Activated CD8-positive, alpha-beta memory T cell treated with anti-CD3 and anti-CD28 coated beads for 48 hours (primary cell): ENCODE measurements around the gene ZSWIM6.
A peak's percentile ranks its signal among the peaks of the same experiment; 100 is the strongest.

ENCODE experiments used
- DNase-seq, 3 experiments: peaks; one replicate each; pipeline ENCODE4 v3.0.0-alpha.2; 2020; ENCODE audit warnings: low read depth in 2 of 3, low spot score in 2 of 3

The ZSWIM6 gene

DNA sequence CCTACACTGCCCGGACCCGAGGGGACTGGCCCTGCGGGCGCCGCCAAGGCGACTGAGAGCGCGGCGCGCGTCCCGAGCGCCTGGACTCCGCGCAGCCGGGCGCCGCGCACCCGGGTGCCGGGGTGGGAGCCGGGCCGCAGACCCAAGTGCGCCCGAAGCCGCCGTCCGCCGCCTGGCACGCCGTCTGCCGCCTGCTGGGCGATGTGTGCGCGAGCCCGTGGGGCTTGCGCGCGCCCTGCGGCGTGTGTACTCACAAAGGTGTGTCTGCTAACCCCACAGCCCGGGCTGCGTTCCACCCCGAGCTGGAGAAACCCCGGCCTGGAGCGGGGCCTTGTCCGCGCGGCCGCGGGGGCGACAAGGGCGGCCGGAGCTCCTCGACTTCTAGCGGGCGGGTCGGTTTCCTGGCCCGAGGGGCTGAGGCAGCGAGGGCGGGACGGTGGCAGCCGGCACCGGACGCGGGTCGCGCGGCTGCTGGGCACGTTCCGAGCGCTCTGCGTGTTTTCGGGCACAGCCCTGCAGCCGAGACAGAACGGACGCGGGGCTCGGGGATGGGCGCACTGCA lies 1.1 kb upstream of the ZSWIM6 start:
- peak in 1 of 3 experiments; percentile 51 for DNase-seq

DNA sequence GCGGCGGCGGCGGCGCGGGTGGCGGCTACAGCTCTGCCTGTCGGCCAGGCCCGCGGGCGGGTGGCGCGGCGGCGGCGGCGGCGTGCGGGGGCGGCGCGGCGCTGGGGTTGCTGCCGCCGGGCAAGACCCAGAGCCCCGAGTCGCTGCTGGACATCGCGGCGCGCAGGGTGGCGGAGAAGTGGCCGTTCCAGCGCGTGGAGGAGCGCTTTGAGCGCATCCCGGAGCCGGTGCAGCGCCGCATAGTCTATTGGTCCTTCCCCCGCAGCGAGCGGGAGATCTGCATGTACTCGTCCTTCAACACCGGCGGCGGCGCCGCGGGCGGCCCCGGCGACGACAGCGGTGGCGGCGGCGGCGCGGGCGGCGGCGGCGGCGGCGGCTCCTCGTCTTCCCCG lies 296 bp downstream of the ZSWIM6 start:
- DNase-seq: no peak

DNA sequence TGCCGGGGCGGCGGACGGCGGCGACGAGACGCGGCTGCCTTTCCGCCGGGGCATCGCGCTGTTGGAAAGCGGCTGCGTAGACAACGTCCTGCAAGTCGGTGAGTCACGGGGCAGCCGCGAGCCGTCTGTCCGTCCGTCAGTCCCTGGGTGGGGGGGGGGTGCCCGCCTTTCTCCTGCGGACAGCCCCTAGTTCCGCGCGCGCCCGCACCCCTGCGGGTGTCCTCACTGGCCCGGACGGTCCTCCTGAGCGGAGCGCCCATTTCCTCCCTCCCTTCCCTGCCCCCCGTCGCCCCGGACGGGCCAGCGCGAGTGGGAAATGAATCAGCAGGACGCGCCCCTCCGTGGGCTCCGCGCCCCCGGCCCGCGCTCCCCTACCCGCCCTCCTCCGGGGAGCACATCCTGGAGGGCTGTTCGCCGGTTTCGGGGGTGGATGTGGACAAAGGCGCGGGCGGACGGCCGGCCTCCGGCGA lies 828 bp downstream of the ZSWIM6 start:
- peak in 1 of 3 experiments; percentile 15 for DNase-seq

DNA sequence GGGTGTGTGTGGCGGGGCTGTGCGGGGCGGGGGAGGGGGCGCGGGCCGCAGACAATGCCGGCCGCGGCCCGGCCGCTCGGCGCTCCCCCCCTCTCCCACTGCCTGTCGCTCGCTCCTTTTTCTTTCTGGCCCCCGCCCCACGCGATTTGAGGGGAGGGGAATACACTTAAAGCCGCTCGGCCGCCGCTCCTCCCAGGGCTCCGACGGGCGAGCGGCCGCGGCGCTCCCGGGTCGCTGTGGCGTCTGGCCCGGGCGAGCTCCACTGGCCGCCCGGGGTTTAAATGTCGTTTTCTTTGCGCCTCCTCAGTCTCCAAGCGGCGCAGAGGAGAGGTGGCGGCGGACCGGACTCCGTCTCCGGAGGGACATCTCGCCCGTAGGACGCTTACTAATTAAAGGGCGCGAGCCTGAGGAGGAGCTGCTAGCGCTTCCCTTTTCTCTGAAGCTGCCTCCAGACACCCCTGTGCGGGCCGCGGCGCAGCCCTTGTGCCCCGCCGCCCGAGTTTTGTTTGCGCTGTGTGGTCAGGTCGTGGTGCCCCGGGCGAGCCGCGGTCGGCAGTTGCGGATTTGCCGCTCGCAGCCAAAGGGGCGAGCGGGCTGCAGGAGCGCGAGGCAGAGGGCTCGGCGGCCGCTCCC lies 1.4 kb downstream of the ZSWIM6 start:
- peak in 1 of 3 experiments; percentile 12 for DNase-seq

DNA sequence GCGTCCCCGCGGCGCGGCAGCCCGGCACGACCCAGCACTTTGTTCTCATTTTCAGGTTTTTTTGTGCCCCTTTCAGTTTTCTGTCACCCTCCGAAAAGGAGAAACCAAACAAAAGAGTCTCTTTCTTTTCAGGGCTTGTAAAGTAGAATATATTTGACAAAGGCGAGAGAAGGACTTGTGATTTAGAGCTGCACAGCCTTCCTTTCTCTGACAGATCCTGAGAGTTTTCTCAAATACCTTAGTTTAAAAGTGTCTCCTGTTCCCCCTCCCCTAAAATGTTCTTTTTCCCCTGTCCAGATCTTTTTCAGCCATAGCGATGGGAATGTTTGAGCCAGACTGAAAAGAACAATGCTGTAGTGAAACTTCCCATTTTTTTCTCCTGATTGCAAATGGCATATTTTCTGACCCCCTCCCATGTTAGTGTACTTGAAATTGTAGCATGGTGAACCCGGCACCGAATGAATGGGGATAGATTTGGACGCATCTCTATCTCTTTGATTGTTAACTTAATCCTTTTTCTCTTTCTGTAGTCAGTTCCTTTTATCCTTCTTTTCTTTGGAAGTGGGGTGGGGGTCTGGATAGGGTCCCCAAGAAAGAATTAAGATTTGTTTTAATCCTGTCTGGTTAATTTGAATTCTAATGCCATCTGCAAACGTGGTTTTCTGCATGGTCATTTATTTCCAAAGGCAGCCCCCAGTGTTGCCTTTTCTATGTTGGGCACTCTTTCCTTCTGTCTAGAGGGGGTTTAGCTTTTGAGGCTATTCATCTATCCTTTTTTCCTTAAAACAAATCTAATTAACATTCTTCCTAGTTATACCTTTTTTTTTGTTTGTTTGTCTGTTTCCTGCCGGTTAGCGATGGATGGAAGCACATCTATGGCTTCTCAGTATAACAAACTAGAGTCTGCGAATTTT lies 2.2 kb downstream of the ZSWIM6 start:
- no peak for DNase-seq

DNA sequence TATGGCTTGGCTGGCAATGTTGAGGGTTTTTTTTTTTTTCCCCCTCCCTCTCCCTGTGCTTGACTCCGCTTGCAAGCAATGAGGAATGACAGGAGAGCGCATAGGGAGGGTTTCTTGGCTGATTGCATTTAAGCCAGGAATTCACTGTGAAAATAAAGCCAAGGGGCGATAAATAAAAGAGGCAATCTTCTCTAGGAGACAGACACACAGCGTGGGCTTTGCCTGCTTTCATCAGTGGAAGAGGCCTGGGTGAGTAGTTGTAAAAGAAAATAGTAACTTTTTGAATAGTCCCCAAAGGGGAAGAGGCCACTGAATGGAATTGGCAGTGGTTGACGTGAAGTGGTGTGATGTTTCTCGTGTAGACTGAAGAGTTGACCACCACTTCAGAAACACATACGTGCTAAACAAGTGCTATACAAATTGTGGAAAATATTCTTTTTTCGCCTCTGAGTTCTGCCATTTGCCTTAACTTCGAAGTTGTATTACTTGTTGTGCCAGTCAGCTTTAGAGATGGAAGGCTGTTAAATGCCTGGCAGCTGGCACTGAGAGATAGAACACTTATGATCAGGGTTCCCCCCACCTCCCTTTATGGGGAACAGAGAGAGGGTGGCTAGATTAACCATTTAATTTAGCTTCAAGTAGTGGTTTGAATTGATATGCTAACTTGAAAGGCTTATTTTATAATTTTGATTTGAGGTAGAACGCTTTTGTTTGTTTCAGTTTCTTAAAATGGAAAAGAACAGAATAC lies 3.0 kb downstream of the ZSWIM6 start:
- DNase-seq: no peak

DNA sequence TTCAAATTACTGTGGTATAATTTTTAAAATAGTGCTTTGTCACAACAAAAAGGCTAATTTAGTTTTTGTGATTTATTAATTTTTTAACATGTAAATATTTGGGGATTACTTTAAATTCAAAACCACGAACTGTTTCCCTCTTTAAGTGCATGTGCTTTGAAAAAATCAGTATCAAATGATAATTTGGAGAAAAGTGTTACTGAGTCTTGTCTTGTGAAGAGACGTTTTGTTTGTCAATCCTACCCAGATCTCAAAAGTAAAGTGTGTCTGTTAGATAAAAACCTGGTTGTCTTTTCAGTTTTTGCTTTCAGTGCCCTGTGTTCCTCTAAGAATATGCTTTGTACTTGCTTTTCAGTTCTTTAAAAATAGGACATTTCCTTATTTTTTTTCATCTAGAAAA lies 7.7 kb downstream of the ZSWIM6 start:
- no peak for DNase-seq

DNA sequence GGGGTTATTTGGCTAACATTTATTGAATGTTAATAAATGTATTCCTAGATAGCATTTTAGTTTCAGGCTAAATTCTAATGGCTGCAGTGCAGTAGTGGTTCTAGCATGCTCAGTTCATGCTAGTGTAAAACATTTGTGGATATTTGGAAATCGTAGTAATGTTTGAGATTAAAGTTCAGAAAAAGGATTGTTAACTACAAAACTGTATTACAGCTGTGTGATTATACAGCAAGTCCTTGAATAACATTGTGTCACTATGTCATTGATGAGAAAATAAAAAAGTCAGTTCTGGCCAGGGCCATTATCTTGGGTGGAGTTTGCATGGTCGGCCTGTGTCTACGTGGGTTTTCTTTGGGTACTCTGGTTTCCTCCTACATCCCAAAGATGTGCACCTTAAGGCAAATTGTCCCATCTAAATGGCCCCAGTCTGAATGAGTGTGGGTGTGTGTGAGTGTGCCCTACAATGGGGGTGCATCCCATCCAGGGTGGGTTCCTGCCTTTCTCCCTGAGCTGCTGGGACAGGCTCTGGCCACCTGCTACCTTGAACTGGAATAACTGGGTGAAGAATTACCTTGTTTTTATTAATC lies 8.8 kb downstream of the ZSWIM6 start:
- DNase-seq: no peak

DNA sequence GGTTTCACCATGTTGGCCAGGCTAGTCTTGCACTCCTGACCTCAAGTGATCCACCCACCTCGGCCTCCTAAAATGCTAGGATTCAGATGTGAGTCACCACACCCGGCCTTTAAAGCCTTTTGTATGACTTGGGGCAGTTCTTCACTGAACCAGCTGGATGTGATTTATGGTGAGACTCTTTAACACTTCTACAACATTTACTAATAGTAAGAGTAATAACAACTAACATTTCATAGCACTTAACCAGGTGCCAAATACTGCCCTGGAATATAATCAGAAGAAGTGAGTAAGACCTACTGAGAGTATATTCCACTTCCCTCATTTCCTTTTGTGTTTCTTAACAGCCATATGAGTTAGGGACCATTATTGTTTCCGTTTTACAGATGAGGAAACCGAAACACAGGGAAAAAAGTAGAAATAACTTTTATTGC lies 10.0 kb downstream of the ZSWIM6 start:
- no peak for DNase-seq

DNA sequence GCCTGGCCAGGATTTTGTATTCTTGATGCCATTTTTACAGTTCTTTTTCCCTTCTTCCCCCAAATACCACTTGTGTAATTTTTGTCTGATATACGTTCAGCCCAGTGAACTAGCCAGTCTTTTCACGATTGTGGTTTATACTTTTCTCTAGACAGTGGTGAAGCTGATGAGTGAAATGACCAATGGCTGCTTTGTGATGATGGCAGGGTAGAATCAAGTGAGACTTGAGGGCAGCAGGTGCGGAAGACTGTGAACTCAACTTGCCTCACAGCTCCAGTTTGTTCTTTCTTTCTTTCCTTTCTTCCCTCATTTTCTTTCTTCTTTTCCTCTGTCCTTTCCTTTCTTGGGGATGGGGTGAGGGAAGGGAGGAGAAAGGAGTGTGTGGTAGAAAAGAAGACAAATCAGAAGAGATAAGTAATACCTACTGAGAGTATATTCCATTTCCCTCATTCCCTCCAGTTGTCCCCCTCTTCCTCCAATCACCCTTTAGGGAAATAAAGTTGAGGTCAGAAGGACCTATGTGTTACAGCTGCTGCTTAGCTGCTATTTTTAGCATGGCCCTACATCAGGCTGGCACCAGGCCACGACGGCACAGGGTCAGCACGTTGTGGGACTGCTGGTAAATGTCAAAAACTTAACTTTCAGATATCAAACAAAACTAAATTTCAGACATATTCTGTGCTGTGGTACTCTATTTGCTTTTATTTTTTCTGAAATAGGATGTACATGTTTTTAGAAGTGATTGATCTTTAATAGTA lies 12.3 kb downstream of the ZSWIM6 start:
- DNase-seq: no peak

DNA sequence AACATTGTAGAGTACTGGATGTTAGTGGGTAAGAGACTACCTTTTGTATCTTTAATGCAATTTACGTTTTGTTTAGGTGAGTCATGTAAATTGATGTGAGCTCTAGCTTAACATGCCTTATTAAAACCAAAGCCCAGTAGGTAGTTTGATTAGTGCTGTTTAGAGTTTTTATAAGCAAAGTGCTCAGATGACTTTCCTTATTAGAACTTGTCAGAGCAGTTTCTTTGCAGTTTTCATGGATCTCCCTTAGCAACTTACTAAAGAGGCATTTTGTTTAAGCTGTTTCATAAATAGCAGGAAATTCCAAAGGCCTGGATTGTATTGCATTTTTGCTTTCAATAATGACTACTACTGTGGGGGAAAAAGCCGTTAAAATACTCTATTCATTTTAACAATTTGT lies 14.5 kb downstream of the ZSWIM6 start:
- DNase-seq: no peak

DNA sequence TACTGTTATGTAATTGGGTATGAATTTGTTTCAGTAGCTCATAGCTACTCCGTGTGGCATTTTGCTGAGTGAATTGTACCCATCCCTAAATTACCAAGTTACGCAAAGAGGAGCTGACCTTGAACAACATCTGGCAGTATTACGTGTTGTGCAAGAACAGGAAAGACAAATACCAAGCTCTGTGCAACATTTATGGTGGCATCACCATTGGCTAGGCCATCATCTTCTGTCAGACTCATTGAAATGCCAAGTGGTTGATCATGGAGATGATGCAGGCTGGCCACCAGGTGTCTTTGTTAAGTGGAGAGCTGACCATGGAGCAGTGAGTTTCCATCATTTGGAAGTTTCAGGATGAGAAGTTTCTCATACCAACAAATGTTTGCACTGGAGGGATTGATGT lies 15.0 kb downstream of the ZSWIM6 start:
- no peak for DNase-seq

DNA sequence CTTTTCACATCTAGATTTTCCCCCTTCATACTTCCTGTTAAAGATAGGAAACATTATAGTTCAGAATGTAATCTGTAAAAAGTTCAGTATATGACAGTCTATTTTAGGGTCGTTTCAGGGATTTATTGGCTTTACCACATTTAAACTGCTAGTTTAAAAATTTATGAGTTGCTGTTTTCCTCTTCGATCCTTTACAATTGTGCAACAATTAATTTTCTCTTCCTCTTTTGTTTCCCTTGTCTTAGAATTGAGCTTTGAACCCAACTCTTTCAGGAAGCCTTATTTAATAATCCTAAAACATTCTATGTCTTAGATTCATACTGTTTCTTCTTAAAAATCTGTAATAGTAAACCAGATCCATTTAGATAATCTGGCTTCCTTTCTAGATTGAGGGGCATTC lies 16.4 kb downstream of the ZSWIM6 start:
- no peak for DNase-seq

DNA sequence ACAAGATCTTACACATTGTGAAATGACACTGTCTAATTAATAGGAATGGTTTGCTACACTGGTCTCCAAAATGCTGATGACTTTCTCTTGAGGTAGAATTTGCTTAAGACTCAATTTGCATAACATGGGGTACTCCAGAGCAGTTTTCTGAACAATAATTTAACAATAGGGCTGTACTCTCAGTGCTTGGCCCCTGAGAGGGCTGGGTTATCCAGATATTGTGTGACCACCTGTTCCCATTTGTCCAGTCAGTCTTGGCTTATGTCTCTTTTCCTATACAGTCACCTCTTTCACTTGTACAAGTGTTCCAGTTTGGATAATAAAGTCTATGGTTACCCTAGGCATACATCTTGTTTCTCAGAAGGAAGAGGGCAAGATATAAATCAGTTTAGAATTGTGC lies 17.9 kb downstream of the ZSWIM6 start:
- no peak for DNase-seq

DNA sequence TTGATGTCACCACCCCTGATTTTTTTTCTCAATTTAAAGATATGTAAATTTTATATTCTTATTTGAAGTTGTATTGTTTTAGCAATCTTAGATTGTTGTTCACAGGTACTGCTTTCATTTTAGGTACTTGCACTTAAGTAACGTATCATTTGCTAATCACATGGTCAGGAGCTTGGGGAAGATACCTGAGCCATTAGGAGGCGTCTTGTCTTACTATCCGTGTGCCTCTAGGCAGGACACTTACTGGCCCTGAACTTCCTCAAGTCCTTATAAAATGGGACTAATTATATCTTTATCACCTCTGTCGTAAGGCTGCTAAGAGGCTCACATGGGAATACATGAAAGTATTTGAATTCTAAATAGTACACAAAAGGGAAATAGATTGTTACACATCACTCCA lies 18.5 kb downstream of the ZSWIM6 start:
- no peak for DNase-seq

DNA sequence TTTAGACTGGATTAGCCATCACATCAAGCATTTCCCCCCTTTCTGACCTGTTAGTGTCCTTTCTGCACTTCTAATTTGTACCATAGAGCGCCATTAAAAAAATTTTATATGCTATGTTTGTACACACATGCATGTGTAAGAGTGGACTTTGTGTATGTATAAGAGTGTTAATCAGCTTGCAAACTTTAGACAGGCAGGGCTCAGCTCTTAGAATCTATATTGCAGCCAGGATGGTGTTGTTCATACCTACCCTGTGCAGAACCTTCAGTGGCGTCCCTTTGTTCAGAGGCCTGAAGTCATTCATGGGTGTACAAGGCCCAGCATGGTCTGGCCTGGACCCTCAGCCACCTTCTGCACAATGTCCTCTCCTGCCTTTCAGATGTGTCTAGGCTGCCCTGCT lies 19.7 kb downstream of the ZSWIM6 start:
- DNase-seq: no peak

DNA sequence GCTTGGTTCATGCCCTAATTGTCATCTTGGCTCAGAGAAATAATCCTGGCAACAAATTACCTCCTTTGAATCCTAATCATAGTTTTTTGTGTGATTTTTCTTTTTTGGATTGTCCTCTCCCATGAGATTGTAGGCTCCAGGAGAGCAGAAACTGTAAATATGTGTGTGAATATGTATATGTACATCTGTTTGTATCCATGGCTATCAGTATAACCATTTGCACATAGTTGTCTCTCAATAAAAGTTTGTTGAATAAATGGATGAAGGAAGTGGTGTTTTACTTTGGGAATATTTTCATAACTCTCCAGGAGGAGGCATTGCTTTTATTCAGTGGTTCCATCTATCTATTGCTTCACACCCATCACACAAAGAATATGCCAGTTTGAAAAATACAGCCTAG lies 20.1 kb downstream of the ZSWIM6 start:
- DNase-seq: no peak

DNA sequence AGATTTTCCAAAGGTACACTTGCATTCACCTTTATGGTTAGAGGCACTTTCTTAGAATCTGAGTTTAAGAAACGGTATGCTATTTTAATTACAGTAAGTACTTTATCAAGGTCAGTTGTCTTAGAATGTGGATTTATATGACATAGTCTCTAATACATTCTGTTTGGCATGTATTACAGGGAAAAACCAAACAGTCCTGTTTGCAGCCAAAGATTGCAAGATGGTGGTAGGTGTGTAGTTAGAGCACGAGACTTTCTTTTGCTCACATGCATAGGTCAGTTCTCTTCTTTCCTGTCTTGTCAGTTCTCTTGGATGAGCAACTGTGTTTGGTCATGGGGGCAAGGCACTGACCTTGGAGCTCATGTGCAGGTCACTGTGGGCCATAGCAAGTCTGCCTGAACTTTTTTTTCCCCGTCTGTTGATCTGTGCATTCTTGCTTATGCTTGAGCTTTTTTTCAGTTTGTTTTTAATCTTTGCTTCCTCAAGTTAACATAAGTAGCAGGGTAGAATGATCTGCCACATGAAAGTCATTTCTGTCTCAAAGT lies 20.6 kb downstream of the ZSWIM6 start:
- no peak for DNase-seq

DNA sequence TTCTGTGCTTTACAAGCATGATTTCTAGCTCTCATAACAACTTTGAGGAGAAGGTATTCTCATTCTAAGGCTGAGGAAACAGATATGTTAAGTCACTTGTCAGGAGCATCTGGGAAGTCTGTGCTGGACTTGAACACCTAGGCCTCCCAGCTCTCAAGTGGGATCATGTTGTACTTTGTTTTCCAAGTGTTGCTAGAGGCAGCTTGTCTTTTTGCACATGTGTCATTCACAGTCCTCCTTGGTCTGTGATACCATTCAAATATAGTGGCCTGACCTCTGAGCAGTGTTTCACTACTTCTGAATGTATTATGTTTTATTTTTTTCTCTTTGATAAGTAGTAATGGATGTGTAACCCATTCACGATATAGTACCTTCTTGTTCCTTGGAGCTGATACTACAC lies 21.2 kb downstream of the ZSWIM6 start:
- no peak for DNase-seq

DNA sequence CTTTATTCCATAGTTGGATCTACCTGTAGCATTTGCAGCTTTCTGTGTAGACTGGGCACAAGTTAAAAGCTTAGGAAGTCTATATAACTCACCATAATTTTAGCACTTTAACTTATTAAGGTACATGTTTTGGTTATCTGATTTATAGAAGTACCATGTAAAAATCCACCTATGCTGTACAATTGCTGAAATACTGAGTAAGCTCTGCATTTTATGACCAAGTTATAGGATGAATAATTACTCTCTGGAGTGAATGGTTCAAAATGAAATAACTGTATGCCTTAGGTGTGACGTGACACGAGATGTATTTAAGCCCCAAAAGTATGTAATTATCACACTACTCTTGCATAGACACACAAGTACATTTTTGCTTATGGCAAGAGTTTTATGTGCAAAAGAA lies 22.1 kb downstream of the ZSWIM6 start:
- DNase-seq: no peak
